Measurements from ENCODE around the gene NAA80.

GRCh38 chr3:50287262-50287661 lies 11.9 kb downstream of the NAA80 start:
- TF ChIP-seq EZH2 (IDR thresholded peaks at IDR 0.05) (no peak), POLR2AphosphoS5 (IDR thresholded peaks at IDR 0.05; ENCODE audit: borderline replicate concordance, low read depth, low read length) (no peak; the same call in 1 of the 2 replicates)

Data from SK-N-MC (cell line).